CD4-positive, alpha-beta T cell treated with Interferon alpha-2 for 1 hour (primary cell): ENCODE results near the gene ERI3.

ENCODE experiments used
- DNase-seq, 2 donors: peaks; one replicate each; pipeline ENCODE4 v3.0.0-alpha.2; 2020 to 2022

Gene ERI3

DNA sequence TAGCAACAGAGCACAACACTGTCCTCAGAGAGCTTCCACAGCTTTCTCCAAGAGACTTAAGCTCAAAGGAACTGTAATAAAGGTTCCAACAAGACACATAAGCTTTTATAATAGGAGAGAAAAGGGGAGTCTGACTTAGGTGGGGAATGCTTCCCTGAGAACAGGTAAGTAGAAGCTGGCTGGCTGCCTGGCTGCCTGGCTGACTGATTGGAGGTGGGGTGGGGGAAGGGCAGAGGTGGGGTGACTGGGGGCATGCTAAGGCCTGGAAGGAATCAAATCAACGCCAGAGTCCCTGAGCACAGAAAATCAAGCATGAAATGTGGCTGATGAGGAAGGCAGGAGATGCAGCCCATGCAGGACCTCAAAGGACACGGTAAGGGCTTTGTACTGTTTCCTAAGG, 96.0 kb downstream of the ERI3 start:
- no peak for DNase-seq

DNA sequence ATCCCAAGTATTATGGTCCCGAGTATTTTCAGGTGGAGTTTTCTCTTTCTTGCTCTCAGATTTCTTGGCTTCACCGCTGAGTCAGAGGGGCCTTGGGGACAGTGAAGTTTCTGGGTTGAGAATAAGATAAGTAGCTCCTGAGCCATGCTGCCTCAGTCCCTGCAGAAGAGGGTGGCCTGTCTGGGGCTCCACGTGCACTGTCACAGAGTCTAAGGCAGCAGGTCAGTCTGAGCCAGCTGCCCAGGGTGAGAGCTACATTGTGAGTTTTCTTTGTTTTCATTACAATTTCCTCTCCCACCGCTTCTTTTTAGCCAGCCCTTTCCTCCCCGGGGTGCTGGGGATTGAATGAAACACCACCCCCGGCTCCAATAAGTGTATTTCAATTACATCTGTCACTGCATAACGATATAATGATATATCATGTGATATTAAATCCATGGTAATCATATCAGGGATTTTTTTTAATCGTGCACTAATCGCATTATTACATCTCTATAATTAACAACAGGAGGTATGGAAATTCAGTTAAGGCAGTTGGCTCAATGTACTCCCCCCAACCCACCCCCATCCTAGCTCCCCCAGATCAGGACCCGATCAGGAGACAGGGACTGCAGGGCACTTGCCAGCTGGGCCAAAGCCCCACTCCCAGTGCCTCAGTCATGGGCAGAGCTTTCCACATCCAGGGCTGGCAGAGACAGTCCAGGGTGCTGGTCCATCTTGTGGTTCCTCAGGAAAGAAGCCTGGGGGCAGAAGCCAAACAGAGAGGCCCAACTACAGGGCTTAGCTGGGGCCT, 98.1 kb downstream of the ERI3 start:
- no peak for DNase-seq

DNA sequence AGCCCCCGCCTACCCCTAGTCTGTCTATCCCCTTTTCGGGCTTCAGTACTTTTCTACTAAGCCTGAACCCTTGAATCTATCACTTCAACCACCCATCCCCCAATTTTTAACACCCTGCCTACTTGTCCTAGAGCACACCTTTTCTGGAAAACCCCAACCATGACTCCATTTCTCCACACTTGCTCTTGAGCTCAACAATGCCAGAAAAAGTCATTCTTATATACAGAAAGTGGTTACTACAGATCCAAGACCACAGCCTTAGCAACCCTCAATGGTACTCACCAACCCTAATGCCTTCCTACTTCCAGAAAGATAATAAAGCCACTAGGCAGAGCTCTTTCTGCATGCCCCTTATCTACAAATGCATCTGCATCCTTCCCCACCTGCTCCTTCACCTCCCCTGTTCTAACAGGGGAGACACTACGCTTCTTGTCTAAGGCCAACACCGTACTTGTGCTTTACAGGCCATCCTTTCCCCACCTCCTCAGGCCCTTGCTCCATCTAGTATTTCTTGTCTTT, 100.6 kb downstream of the ERI3 start:
- no peak for DNase-seq

DNA sequence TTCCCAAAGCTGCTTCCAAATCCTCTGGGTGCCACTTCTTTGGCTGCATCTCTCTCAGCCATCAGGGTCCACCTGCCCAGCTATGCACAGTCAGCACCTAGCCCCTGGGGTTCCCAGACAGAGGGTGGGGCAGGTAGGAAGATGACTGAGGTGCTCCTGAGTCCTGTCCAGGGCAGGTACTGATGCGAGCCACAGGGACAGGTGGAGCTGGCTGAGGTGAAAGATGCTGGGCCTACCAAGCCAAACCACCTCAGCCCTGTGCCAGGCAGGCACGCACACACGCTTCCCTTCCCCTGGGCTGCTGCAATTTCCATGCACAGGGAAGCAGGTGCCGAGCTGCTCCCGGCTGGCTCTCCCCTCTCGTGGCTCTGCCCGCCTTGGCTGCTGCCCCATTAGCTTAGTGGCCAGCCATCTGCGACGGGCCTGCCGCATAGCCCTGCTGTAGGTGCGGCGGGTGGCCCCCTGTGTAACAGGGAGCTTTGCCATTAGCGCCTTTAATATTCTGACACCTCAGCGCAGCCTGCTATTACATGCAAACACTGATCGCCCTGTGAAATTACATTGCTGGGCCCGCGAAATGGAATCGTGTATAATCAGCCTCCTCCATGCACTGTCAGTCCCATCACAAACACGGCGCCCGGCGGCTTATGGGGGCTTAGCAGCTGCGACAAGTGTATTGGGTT, 102.9 kb downstream of the ERI3 start:
- DNase-seq = no peak

DNA sequence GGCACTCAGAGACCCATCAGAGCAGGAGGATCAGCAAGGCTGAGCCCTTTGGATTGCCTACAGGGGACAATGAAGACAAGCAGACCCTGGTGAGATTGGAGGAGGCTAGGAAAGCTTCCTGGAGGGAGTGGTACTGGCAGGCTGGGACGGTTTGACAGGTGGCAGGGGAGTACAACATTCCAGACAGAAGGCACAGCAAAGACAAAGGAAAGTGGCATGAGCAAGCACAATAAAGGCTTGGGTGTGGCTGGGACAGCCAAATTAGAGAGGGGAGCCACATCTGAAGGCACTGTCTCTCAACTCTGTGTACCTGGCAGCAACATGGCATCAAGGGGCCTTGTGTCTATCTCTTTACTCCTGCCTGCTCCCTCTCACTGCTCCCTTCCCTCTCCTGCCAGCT, 103.6 kb downstream of the ERI3 start:
- no peak for DNase-seq

DNA sequence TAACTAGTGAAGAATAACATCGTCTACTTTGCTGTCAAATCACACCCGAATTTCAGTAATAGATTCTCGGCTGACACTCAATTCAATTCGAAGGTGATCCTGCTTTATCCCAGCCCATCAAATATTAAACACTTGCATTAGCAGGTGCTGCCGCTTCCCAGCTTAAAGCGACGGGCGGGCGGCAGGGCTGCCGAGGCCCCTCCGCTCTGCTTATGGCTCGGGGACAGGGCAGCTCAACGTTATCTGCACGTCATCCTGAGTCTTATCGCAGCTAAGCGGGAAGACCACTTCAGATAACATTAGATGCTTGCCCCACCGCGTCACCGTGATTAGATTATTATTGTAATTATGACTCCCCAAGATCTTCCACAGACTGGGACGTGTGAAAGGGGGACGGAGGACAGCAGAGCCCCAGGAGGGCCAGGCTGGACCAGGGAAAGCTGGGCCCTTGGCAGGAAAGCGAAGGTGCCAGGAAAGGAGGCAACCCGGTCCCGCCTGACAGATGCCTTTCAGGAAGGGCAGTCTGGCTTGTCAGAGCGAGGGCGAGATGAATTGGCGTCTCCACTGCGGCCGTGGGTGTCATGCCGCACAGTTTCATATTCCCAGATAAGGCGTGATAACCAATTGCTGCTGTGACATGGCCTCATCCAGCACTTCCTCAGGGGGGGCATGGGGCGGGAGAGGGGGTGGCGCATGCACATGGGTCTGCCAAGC, 104.8 kb downstream of the ERI3 start:
- DNase-seq = no peak

DNA sequence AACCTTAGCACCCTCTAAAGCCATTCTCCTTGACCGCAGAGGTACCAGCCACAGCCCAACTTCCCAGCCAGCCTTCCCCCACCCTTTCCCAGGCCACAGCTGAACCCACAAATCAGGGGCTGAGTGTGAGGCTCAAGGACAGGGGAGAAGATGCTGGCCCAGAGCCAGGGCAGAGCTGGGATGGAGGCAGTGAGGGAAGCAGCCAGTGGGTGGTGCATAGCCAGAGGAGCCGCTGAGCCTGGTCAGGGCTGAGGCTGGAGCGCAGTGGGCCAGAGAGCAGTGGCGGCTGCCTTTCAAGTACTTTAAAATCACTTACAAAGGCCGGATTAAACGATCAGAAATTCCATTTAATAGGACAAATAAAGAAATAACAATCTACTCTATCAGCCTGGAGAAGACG, 105.5 kb downstream of the ERI3 start:
- DNase-seq = no peak

DNA sequence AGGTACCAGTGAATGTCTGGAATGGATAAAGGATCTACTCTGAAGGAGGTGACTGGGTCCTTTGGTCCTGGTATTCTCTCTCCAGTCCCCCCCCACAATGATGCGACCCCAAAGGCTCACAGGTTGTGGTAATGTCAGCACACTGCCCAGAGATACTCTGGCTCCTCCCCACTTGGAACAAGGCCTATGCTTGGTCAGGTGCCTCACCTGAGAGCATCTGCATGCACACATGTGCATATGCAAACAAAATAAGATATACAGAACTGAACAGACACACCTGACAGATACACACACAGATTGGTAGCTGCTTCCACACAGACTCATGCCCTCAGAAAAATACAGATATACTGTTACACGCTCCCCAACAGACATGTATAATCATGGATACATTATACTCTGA, 108.3 kb downstream of the ERI3 start:
- no peak for DNase-seq

DNA sequence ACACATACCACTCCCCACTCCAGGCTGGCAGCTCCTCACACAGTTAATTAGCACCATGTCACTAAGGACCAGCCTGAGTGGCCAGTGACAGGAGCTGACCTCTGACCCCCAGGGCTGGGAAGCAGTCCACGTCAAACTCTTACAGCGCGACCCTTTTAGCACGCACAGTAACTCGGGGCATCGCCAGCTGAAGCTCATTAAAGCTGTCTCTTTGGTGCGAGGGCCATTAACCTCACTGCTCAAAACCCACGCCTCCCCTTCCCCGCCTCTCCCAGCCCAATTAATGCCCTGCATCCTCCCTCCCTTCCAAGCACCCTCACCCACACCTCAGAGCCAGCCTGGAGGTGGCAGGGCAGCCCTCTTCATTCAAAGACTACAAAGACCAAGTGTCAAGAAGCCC, 110.1 kb downstream of the ERI3 start:
- DNase-seq = no peak

DNA sequence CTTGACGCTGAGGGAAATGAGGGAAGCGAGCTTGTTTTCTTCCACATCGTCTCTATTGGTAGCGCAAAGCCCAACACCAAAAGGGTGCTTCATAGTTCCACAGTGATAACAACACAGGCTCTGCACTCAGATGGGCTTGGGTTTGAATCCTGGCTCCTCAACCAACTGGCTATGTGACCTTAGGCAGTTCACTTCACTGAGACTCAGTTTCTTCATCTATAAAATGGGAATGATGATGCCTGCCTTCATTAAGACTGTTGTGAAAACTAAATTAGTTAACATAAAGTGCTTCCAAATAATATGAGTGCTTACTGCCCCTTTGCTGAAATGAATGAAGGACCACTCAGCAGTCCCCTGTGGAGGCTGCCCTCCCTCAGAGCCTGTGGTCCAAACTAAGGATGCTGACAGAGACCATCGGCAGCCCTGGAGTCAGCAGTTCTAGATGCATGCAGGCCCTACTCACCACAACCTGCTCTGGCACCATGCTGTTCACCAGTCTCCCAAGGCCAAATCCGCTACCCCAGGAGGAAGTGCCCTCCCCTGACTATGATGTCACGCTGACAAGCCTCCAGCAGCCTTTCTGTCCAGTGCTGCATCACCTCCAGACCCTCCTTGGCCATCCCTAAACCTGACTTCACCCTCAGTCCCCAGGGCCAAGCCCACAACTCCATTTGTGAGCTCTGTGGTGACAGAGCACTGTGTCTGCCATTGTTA, 111.1 kb downstream of the ERI3 start:
- DNase-seq = no peak

DNA sequence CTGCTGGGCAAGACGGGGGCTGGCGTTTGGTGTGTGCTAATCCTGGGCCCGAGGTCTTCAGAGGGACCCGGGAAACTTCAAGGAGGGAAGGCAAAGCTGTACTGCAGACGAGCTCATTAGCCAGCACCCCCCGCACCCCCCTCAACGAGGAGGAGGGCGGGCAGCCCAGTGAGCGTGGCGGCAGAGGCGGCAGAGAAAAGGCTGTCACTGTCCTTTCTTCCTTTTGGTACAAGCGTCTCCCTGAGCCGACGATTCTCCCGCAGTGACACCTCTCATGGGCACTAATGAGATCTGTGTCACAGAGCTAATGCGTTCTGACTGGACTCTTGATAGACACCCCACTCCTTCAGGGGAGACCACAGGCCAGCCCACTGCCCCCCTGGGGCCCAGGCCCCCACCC, 112.3 kb downstream of the ERI3 start:
- DNase-seq = no peak

DNA sequence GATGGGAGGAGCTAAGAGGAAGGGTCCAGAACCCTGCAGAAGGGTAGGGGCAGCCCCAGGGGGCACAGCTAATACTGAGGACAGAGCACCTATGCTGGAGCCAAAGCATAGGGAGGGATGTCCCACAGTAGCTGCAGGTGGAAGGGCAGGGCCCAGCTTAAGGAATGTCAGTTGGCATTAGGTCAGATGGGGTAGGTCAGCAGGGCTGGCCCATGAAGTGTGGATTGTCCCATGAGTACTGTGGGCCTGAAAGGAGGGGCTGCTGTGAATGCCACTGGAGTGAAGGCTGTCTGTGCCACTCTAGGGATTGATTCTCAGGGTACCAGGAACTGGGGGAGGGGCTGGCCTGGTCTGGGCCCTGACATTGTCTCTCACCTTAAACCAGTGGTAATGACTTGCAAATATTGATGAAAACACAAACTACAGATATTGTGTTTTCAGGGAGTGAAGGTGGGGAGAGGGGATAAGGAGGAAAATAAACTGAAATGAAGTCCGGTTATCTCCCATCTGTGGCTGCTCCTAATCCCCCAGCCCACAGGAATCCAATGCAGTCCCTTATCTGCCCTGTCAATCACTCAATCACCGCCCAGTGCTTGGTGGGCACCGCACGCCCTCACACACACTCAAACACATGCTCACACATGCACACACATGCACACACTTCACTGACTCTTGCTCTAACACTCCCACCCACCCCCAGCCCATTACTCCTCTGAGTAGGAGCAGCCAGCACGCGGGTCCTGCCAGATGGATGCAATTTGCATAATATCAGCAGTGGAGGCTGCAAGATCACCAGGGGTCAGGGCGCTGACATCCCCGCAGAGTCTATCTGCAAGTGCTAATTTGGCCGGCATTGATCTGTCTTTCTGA, 114.0 kb downstream of the ERI3 start:
- DNase-seq = no peak

DNA sequence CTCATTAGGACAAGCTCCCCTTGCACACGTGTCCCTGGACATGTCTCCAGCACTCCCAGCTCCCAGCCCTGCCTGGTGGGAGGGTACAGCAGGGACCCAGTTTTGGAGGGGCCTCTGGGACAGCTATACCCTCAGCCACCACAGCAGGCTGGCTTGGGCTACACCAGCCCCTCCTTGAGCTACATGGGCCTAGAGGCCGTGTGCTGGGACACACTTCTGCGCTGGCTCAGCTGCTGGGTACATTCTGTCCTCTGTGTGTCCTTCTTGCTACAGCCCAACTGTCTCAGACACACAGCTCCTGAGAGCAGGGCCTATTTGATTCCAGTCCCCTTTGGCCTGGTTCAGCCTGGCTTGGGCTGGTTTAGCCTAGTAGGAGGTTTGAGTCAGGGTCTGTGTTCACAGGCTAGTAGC, 115.1 kb downstream of the ERI3 start:
- no peak for DNase-seq

DNA sequence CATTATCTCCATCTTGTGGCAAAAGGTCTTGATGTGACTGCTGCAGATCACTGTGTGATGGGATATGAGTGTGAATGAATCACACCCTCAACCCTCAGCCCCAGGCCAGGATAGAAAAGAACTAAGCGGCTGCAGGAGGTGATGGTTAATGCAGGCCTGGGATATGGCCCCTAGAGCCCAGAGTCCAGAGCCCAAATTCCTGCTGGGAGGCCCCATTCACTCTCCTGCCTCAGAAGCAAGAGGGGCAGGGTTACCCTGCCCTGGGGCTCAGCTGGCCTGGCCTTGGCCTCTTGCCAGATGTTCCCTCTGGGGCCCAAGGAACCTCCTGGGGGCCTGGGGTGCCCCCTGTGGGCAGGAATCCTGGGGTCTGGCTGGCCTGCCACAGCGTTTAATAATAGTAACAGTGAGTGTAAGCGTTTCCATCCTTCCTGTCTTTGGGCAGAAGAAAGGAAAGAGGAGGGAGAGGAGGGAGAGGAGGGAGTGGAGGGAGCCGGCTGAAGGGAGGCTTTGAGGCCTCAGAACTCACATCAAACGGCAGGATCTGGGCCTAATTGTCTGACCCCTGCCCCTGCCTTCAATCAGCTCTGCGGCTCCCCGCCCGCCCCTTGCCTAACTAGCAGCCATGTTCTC, 115.6 kb downstream of the ERI3 start:
- no peak for DNase-seq

DNA sequence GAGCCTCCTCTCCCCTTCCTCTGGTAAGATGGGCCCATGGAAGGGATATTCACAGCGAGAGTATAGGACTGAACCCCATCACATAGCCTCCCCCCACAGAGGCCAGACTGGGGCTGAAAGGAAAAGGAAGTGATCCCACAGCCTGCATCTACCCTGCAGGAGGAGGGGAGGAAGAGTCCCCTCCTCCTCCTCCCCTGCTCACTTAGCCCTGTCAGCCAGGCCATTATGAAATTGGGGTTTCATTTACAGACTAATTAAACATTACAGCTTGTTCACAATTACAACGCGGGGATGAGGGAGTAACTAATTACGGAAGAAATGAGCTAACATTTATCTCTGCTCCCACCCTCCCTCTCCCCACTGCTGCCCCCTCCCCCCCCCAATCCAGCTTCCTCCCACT, 116.4 kb downstream of the ERI3 start:
- no peak for DNase-seq

DNA sequence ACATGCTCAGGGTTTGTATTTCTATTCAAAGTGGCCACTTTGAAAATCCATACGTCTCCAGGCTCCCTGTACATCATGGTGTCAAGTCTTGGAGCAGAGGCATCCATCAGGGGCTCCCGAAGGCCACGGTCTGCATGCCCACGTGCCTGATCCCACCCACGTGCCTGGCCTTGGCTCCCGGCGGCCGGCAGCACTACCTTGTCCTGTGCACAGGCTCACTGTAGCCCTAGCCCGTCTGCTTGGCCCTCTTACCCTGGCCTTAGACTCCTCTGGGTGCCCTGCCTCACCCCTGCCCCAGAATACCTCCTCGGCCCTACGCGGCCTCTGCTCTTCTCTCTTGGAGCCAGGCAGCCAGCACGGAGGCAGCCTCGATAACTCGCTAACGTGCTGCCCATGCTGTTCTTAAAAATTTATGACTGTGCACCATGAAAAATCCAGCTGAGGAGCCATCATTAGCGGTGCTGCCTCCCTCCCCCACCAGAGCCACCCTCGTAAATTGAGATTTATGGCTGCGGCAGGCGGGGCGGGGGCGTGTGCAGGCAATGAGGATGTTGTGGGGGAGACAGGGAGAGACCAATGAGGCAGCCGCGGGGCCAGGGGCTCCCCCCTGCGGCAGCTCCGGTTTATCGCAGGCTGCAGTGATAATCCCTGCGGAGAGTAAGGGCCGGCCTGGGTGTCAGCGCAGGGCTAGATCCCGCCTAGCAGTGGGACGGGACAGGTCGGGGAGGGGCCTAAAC, 117.2 kb downstream of the ERI3 start:
- DNase-seq = peak; percentile 30 to 31

DNA sequence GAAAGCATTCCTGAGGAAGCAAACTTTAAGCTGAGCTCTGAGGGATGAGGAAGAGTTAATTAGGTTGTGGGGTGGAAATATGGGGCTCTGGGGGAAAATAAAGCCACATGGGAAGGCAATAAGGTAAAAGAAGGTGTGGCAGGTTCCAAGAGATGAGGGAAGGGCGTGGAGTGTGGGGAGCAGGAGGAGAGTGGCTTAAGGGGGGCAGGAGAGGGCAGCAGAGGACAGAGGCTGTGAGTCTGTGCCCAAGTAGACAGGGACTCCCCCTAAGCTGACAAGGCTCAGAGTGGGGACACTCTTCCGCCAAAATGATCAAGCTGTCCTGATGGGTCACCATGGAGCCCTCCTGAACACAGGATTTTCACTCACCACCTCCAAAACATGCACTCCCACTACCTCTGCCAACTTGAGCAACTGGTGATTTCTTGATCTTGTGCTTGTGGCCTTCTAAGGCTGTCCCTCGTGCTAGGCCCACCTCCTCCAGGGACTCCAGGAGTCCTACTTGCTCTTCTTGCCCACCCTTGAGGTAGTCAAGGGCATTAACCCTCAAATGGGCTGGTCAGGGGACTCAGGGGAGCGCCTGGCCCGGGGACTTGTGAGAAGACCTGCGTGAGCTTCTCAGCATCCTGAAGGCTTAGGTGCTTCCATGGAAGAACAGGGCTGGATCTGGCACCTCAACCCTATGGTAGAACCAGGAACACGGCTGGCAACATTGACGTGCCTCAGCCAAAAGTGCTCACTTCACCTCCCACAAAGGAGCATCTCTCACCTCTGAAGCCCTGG, 118.4 kb downstream of the ERI3 start:
- DNase-seq = no peak

DNA sequence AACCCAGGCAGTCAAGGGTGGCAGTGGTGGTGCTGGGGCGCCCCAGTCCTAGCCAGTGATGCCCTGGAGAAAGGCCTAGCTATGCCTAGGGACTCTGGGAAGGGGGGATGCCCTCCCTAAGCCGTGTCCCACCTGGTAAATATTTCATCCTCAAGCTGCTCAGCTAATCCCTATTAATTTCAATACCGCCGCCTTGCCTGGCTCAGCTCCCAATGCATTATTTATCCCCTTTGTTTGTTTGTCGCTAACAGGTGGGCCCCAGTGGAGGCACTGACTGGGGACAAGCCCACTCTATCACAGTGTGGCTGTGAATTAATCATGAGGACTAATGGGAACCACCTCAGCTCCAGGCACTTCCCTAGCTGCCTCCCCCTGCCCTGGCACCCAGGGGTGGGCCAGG, 119.2 kb downstream of the ERI3 start:
- no peak for DNase-seq

DNA sequence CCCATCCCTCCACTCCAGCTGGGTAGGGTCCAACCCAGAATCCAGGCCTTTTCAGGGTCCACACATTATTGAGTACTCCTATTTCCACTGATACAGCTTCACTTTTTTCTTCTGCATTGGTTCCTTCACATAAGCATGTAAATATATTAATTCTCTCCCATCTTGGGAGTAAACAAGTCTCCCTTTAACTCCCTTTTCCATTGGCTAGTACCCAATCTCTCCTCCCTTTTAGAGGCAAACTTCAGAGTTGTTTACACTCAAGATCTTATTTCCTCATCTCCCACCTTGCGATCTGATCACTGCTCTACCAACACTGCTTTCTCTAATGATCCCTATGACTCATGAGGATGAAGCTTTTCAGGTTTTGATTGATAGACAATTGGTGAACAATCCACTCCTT, 121.5 kb downstream of the ERI3 start:
- no peak for DNase-seq

DNA sequence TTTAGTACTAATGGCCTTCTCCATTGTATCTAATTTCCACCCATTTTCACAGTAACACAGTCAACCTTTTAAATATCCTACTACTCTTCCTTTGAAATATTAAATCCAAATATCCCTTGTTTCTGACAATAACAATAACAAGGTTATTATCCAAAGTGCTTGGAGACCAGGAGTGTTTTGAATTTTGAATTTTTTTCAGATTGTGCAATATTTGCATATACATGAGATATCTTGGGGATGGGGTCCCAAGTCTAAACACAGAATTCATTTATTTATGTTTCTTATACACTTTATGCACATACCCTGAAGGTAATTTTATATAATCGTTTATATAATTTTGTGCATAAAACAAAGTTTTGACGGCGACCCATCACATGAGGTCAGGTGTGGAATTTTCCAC, 124.3 kb downstream of the ERI3 start:
- DNase-seq = no peak
